Caco-2 (cell line): ENCODE results near the gene LMNTD2. TPM values are rescaled to one million over a fixed set of nuclear protein-coding genes. Genes with fewer than 3 reads are reported as not detected.

ENCODE experiments used
- BruUV-seq: library from RNA; stranded (reverse); fragments of 400-500 nt; replicated peaks from 2 replicates; lab custom pipeline; 2021; lab: Mats Ljungman, UMichigan
- CTCF ChIA-PET: fragments of 300-600 bp; sonication (Branson Sonifier 250); formaldehyde crosslinking; loops from one replicate; lab custom pipeline; 2022; ENCODE audit warnings: antibody characterized with exemption; lab: Charles Lee
- POLR2A ChIA-PET: fragments of 300-600 bp; sonication (Branson Sonifier 250); formaldehyde crosslinking; loops from one replicate; lab custom pipeline; 2022; ENCODE audit warnings: antibody characterized with exemption; lab: Charles Lee
- DNase-seq, 2 experiments: peaks; one replicate each; pipeline versions ENCODE4 v3.0.0 to v3.0.0-alpha.2; 2020 to 2022
- H3K27me3 ChIP-seq: replicated peaks from 2 replicates; pipeline ENCODE4 v1.6.0; 2011; ENCODE audit warnings: low read length; ENCODE audit not compliant: control insufficient read depth, insufficient read depth
- H3K36me3 ChIP-seq: 2 replicates; pipeline ENCODE4 v1.5.1; 2011; ENCODE audit warnings: low read length; ENCODE audit not compliant: control insufficient read depth, insufficient read depth
- H3K4me1 ChIP-seq: fragments of 250-450 bp; sonication (Bioruptor Pico); 2 replicates; pipeline ENCODE4 v1.5.1; 2020; ENCODE audit warnings: mild to moderate bottlenecking
- H3K4me3 ChIP-seq: 2 replicates; pipeline ENCODE4 v1.5.1; 2011; ENCODE audit warnings: low read depth, mild to moderate bottlenecking, control low read depth, low read length
- H3K9me3 ChIP-seq: fragments of 250-450 bp; sonication (Bioruptor Pico); 2 replicates; pipeline ENCODE4 v1.5.1; 2020; ENCODE audit warnings: mild to moderate bottlenecking, moderate library complexity
- H3K27ac Mint-ChIP-seq: one replicate; pipeline ENCODE4 v1.8.0; 2022; ENCODE audit warnings: mixed read lengths; ENCODE audit not compliant: unreplicated experiment
- H3K27me3 Mint-ChIP-seq: one replicate; pipeline ENCODE4 v1.8.0; 2022; ENCODE audit warnings: mixed read lengths; ENCODE audit not compliant: insufficient read depth, unreplicated experiment
- H3K36me3 Mint-ChIP-seq: one replicate; pipeline ENCODE4 v1.8.0; 2022; ENCODE audit warnings: mild to moderate bottlenecking, mixed read lengths; ENCODE audit not compliant: insufficient read depth, unreplicated experiment
- H3K4me1 Mint-ChIP-seq: one replicate; pipeline ENCODE4 v1.8.0; 2022; ENCODE audit warnings: low read depth, mixed read lengths; ENCODE audit not compliant: unreplicated experiment
- H3K4me3 Mint-ChIP-seq: one replicate; pipeline ENCODE4 v1.8.0; 2022; ENCODE audit warnings: mild to moderate bottlenecking, moderate library complexity, mixed read lengths; ENCODE audit not compliant: unreplicated experiment
- H3K9me3 Mint-ChIP-seq: one replicate; pipeline ENCODE4 v1.8.0; 2022; ENCODE audit warnings: mixed read lengths; ENCODE audit not compliant: unreplicated experiment
- intact Hi-C: fragments of 100-400 bp; cut with micrococcal nuclease; formaldehyde crosslinking; loops from one replicate; pipeline ENCODE4 v1.10.0; 2022; ENCODE audit not compliant: unreplicated experiment
- total RNA-seq: library from RNA; stranded (reverse); gene quantifications from 2 replicates; pipeline ENCODE4 v1.2.3, GENCODE V29; 2022
- TF ChIP-seq, protein P1 (sequence below), 2 experiments: fragments of 200-600 bp in 1 of 2; IDR thresholded peaks; 1 replicate in 1 of 2; 2 replicates in 1 of 2; pipeline versions ENCODE4 v1.5.1 to v1.8.0; 2011 to 2022; ENCODE audit warnings: antibody characterized with exemption in 1 of 2, control low read depth in 1 of 2, inconsistent platforms in 1 of 2, low read depth in 1 of 2, low read length in 1 of 2, mild to moderate bottlenecking in 1 of 2, moderate library complexity in 1 of 2; ENCODE audit not compliant: insufficient read depth in 1 of 2, severe bottlenecking in 1 of 2, unreplicated experiment in 1 of 2

The LMNTD2 gene
- total RNA-seq, 1 experiment from 2014 or later = 11.9 TPM

DNA sequence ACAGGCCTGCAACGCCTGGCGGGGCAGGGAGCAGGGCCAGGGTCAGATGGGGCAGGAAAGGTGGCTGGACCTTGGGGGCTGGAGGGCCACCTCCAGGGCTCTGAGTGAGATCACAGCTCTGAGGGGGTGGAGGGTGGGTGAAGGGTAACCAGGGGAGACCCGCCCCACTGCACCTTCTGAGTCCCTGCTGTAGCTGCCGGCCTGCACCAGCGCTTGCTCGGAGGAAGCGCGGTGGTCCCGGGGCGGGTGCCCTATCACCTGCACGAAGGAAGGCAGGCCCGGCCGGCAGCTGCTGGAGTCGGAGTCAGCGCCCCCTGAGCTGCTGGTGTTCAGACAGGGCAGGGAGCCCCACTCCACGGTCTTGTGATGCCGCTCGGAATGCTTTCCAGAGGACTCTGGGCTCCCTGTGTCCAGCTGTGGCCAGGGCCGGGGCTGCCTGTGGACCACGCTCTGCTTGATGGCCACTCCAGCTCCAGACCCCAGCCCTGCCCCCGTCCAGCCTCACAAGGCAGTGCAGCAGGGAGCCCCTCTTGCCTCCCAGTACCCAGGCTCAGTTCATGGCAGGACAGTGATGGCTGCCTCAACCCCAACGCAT is 3.8 kb downstream of the LMNTD2 start:
- Mint-ChIP-seq H3K9me3 (no peaks in the 10 kb centered on the region), H3K4me3 (no peak overlapping the region), H3K27ac (no peak overlapping the region), H3K4me1 (peaks cover 14% of the 10 kb centered on the region), H3K27me3 (no peaks in the 10 kb centered on the region), H3K36me3 (peaks cover 26% of the 10 kb centered on the region)
- intact Hi-C loops = loop anchor here (10.0 kb wide), 1 partner anchor 168 kb away; no protein-coding TSS in a partner anchor
- Histone ChIP-seq H3K4me3 (no peak overlapping the region), H3K9me3 (no peaks in the 10 kb centered on the region), H3K36me3 (no peaks in the 10 kb centered on the region), H3K4me1 (peaks cover 28% of the 10 kb centered on the region), H3K27me3 (no peaks in the 10 kb centered on the region)
- ChIA-PET CTCF (no interaction called here), POLR2A (no interaction called here)
- TF ChIP-seq, protein P1, sequence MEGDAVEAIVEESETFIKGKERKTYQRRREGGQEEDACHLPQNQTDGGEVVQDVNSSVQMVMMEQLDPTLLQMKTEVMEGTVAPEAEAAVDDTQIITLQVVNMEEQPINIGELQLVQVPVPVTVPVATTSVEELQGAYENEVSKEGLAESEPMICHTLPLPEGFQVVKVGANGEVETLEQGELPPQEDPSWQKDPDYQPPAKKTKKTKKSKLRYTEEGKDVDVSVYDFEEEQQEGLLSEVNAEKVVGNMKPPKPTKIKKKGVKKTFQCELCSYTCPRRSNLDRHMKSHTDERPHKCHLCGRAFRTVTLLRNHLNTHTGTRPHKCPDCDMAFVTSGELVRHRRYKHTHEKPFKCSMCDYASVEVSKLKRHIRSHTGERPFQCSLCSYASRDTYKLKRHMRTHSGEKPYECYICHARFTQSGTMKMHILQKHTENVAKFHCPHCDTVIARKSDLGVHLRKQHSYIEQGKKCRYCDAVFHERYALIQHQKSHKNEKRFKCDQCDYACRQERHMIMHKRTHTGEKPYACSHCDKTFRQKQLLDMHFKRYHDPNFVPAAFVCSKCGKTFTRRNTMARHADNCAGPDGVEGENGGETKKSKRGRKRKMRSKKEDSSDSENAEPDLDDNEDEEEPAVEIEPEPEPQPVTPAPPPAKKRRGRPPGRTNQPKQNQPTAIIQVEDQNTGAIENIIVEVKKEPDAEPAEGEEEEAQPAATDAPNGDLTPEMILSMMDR (IDR thresholded peaks at IDR 0.05; ENCODE audit: insufficient read depth in 1 of 2, low read depth in 1 of 2, low read length in 1 of 2, severe bottlenecking in 1 of 2, unreplicated experiment in 1 of 2) = no peak
- BruUV-seq = no TSS peak
- DNase-seq = no peak

DNA sequence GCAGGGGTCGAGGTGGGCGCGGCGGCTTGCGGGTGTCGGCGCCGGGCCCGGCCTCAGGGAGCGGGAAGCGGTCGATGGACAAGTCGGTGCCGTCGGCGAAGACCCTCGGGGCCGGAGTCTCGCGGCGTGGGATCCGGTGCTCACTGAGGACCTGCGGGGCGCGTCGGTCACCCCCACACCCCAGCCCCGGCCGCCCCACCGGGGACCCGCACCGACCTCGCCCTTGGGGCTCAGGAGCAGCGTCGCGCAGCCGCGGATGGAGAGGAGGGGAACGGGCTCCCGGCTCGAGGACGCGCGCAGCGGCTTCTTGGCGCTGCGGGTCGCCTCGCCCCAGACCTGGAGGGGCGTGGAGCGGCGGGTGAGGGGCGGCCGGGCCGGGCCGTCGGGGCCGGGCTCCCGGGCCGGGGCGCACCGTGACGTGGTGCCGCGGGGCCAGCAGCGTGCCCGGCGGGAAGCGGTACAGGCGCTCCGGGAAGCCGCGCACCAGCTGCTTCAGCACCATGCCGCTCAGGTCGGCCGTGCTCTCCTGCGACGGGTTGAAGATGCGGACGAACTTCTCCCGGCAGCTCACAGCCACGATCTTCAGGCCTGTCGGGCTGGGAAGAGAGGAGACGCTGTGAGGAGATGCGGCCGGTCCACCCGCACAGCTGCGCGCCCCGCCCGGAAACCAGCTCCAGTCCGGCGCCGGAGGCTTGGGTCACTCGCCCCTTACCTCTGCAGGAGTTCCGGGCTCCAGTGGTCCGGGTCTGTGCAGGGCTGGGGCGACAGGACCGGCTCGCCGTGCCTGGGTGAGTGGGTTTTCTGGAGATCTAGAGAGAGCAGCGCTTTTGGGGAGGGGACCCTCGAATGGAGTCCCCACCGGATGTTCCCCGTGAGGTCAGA is 4.5 kb downstream of the LMNTD2 start:
- Histone ChIP-seq H3K9me3 (no peaks in the 10 kb centered on the region), H3K27me3 (no peaks in the 10 kb centered on the region), H3K4me1 (peaks cover 27% of the 10 kb centered on the region), H3K36me3 (no peaks in the 10 kb centered on the region), H3K4me3 (peak overlapping the region; percentile 62)
- Mint-ChIP-seq H3K4me1 (peaks cover 14% of the 10 kb centered on the region), H3K9me3 (no peaks in the 10 kb centered on the region), H3K27me3 (no peaks in the 10 kb centered on the region), H3K36me3 (peaks cover 19% of the 10 kb centered on the region), H3K4me3 (no peak overlapping the region), H3K27ac (no peak overlapping the region)
- intact Hi-C loops = loop anchor here (10.0 kb wide), 1 partner anchor 169 kb away; no protein-coding TSS in a partner anchor
- POLR2A ChIA-PET = no interaction called here
- TF ChIP-seq, protein P1 (IDR thresholded peaks at IDR 0.05; ENCODE audit: insufficient read depth in 1 of 2, low read depth in 1 of 2, low read length in 1 of 2, severe bottlenecking in 1 of 2, unreplicated experiment in 1 of 2) = no peak
- BruUV-seq = no TSS peak
- CTCF ChIA-PET = interaction anchor here (1.0 kb wide), 1 partner anchor 91 kb away, joined by 3 read pairs; no protein-coding TSS in a partner anchor
- no peak for DNase-seq

DNA sequence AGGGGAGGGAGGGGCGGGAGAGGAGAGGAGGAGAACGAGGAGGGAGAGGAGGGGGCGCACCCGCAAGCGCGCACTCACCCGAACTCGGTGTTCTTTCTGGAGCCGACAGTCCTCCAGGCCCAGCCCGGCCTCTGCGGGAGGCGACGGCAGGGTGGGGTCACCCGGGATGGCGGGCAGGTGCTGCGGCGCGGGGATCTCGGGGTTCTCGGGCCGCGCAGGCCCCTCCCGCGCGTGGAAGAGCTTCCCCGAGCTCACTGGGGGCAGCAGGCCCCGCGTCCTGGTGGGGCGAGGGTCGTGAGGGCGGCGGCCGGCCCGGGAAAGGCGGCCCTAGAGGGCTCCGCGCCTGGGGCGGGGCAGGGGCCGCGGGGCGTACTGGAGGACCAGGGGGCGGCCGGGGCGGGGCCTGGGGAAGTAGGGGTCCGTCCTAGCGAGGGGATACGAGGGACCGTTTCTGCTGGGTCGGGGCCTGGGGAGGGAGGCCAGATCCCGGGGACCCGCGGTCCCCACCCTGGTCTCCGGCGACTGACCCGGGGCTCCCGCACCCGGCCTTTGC is 5.2 kb downstream of the LMNTD2 start:
- ChIA-PET CTCF (interaction anchor here (0.8 to 1.7 kb wide), 5 partner anchors 21 to 169 kb away, joined by 3 to 9 read pairs (median 6); partner anchors contain the start of gene PHRF1), POLR2A (interaction anchor here (0.7 to 0.8 kb wide), 2 partner anchors 21 to 58 kb away, joined by 5 to 8 read pairs; no protein-coding TSS in a partner anchor)
- Mint-ChIP-seq H3K27me3 (no peaks in the 10 kb centered on the region), H3K36me3 (peaks cover 12% of the 10 kb centered on the region), H3K4me3 (peak overlapping the region; percentile 56), H3K4me1 (peaks cover 14% of the 10 kb centered on the region), H3K9me3 (no peaks in the 10 kb centered on the region), H3K27ac (no peak overlapping the region)
- intact Hi-C loops = loop anchor here (10.0 kb wide), 1 partner anchor 169 kb away; no protein-coding TSS in a partner anchor
- TF ChIP-seq, protein P1 (IDR thresholded peaks at IDR 0.05; ENCODE audit: insufficient read depth in 1 of 2, low read depth in 1 of 2, low read length in 1 of 2, severe bottlenecking in 1 of 2, unreplicated experiment in 1 of 2) = peak in 1 of 2 experiments; percentile 6
- Histone ChIP-seq H3K4me3 (peak overlapping the region; percentile 62), H3K9me3 (no peaks in the 10 kb centered on the region), H3K36me3 (no peaks in the 10 kb centered on the region), H3K27me3 (no peaks in the 10 kb centered on the region), H3K4me1 (peaks cover 27% of the 10 kb centered on the region)
- no TSS peak for BruUV-seq
- DNase-seq = no peak
